GM08714 (cell line): Measurements from ENCODE around the gene RNF208.

Source experiments
- H3K4me3 ChIP-seq: fragments of 200-500 bp; sonication (Bioruptor generic); 2 replicates; pipeline ENCODE4 v1.5.1; 2014; ENCODE audit warnings: mild to moderate bottlenecking, low read length, inconsistent platforms
- ZNF274 ChIP-seq: IDR thresholded peaks from 2 replicates; pipeline ENCODE4 v1.6.1; 2012; ENCODE audit warnings: mild to moderate bottlenecking, low read depth, low read length

Gene RNF208

GRCh38 chr9:137228968-137229896, 7.2 kb upstream of the RNF208 start:
- H3K4me3 ChIP-seq, result no peak overlapping the region
- no peak for TF ChIP-seq ZNF274

GRCh38 chr9:137228506-137228967, 6.5 kb upstream of the RNF208 start:
- no peak overlapping the region for H3K4me3 ChIP-seq
- no peak for TF ChIP-seq ZNF274

GRCh38 chr9:137227853-137228505, 5.9 kb upstream of the RNF208 start:
- H3K4me3 ChIP-seq, result no peak overlapping the region
- TF ChIP-seq ZNF274, result no peak

- TF ChIP-seq ZNF274, result no peak
- no peak within 1 kb of the TSS for H3K4me3 ChIP-seq
Measured at GRCh38 chr9:137227054-137227852, 5.2 kb upstream of the RNF208 start, which contains the start of gene RNF224. Gene RNF224 (plus strand): TSS chr9:137227502. CDS start chr9:137228336, 834 bp downstream.

GRCh38 chr9:137226338-137227053, 4.5 kb upstream of the RNF208 start:
- no peak overlapping the region for H3K4me3 ChIP-seq
- no peak for TF ChIP-seq ZNF274

- no peak for TF ChIP-seq ZNF274
- no peak overlapping the region for H3K4me3 ChIP-seq
Measured at GRCh38 chr9:137225699-137226331, 3.8 kb upstream of the RNF208 start.

GRCh38 chr9:137224830-137225694, 3.0 kb upstream of the RNF208 start, which contains the start of gene CYSRT1:
Gene CYSRT1 (plus strand): TSS chr9:137225174. CDS start chr9:137225622, 448 bp downstream.
- TF ChIP-seq ZNF274, result no peak
- peak within 1 kb of the TSS; percentile 94 for H3K4me3 ChIP-seq

- no peak for TF ChIP-seq ZNF274
- H3K4me3 ChIP-seq, result peak overlapping the region; percentile 94
Measured at GRCh38 chr9:137223078-137223970, 1.3 kb upstream of the RNF208 start.

GRCh38 chr9:137221506-137222111, 431 bp downstream of the RNF208 start:
- no peak overlapping the region; the same call in 1 of the 2 replicates for H3K4me3 ChIP-seq
- no peak for TF ChIP-seq ZNF274

- no peak overlapping the region for H3K4me3 ChIP-seq
- TF ChIP-seq ZNF274, result no peak
Measured at GRCh38 chr9:137221095-137221505, 940 bp downstream of the RNF208 start.
